HUES64 (cell line): ENCODE data around the gene EPB41L3.

Experiments
- H3K27ac ChIP-seq: 2 replicates; pipeline ENCODE4 v1.7.0; 2013; ENCODE audit warnings: low read depth, low read length, inconsistent platforms
- H3K27me3 ChIP-seq: 2 replicates; pipeline ENCODE4 v1.6.1; 2013; ENCODE audit warnings: mild to moderate bottlenecking, low read length; ENCODE audit not compliant: insufficient read depth
- H3K36me3 ChIP-seq: 2 replicates; pipeline ENCODE4 v1.6.1; 2013; ENCODE audit warnings: mild to moderate bottlenecking, low read length; ENCODE audit not compliant: insufficient read depth
- H3K4me1 ChIP-seq: 2 replicates; pipeline ENCODE4 v1.6.1; 2013; ENCODE audit warnings: mild to moderate bottlenecking, low read length, moderate library complexity; ENCODE audit not compliant: insufficient read depth
- H3K4me3 ChIP-seq: 2 replicates; pipeline ENCODE4 v1.5.1; 2013; ENCODE audit warnings: mild to moderate bottlenecking, low read length, moderate library complexity
- H3K9ac ChIP-seq: 2 replicates; pipeline ENCODE4 v1.6.1; 2013; ENCODE audit warnings: mild to moderate bottlenecking, low read depth, low read length
- H3K9me3 ChIP-seq: 2 replicates; pipeline ENCODE4 v1.6.1; 2013; ENCODE audit warnings: low read depth, low read length; ENCODE audit not compliant: insufficient read depth
- WGBS: fragments of 150-250, 120-280 bp; methylation state at CpG from one replicate; pipeline ENCODE4 v1.1.7; 2013; ENCODE audit warnings: missing lambda C conversion rate; 5-methylcytosine and 5-hydroxymethylcytosine counted together

EPB41L3 gene

GRCh38 chr18:5451150-5451549, 92.6 kb downstream of the EPB41L3 start:
- H3K36me3 ChIP-seq = no peaks in the 10 kb centered on the region
- H3K27me3 ChIP-seq = no peaks in the 10 kb centered on the region
- peaks cover 11% of the 10 kb centered on the region; the same call in 1 of the 2 replicates for H3K4me1 ChIP-seq
- H3K9ac ChIP-seq = no peak overlapping the region
- no peak overlapping the region for H3K4me3 ChIP-seq
- no peak overlapping the region for H3K27ac ChIP-seq
- H3K9me3 ChIP-seq = no peaks in the 10 kb centered on the region

GRCh38 chr18:5449858-5450509, 93.8 kb downstream of the EPB41L3 start:
- H3K4me3 ChIP-seq = no peak overlapping the region
- H3K4me1 ChIP-seq = peaks cover 11% of the 10 kb centered on the region; the same call in 1 of the 2 replicates
- no peak overlapping the region for H3K9ac ChIP-seq
- H3K27me3 ChIP-seq = no peaks in the 10 kb centered on the region
- no peaks in the 10 kb centered on the region for H3K9me3 ChIP-seq
- 92% methylated on average over 4 of the region's 4 CpGs for WGBS
- no peaks in the 10 kb centered on the region for H3K36me3 ChIP-seq
- no peak overlapping the region for H3K27ac ChIP-seq

- Histone ChIP-seq H3K9ac (no peak overlapping the region), H3K4me1 (peaks cover 11% of the 10 kb centered on the region; the same call in 1 of the 2 replicates), H3K27me3 (no peaks in the 10 kb centered on the region), H3K4me3 (no peak overlapping the region), H3K27ac (no peak overlapping the region), H3K9me3 (no peaks in the 10 kb centered on the region), H3K36me3 (no peaks in the 10 kb centered on the region)
- 90% methylated on average over 7 of the region's 7 CpGs for WGBS
Measured at GRCh38 chr18:5447442-5447841, 96.4 kb downstream of the EPB41L3 start.

GRCh38 chr18:5444847-5445246, 99.0 kb downstream of the EPB41L3 start:
- H3K36me3 ChIP-seq = no peaks in the 10 kb centered on the region
- H3K9me3 ChIP-seq = no peaks in the 10 kb centered on the region
- no peaks in the 10 kb centered on the region for H3K27me3 ChIP-seq
- H3K27ac ChIP-seq = no peak overlapping the region
- no peak overlapping the region for H3K9ac ChIP-seq
- 95% methylated on average over 4 of the region's 4 CpGs for WGBS
- H3K4me3 ChIP-seq = no peak overlapping the region
- peaks cover 11% of the 10 kb centered on the region; the same call in 1 of the 2 replicates for H3K4me1 ChIP-seq

- no peak overlapping the region for H3K4me3 ChIP-seq
- WGBS = 75% methylated on average over 1 of the region's 3 CpGs
Measured at GRCh38 chr18:5444269-5444668, 99.5 kb downstream of the EPB41L3 start.

GRCh38 chr18:5439986-5440696, 103.7 kb downstream of the EPB41L3 start:
- H3K4me1 ChIP-seq = no peaks in the 10 kb centered on the region
- no peaks in the 10 kb centered on the region for H3K27me3 ChIP-seq
- H3K9ac ChIP-seq = no peak overlapping the region
- no peaks in the 10 kb centered on the region for H3K9me3 ChIP-seq
- 100% methylated on average over 1 of the region's 3 CpGs for WGBS
- no peak overlapping the region for H3K27ac ChIP-seq
- H3K4me3 ChIP-seq = no peak overlapping the region
- H3K36me3 ChIP-seq = no peaks in the 10 kb centered on the region

More at GRCh38 chr18:5444269-5444668, 99.5 kb downstream of the EPB41L3 start:
- no peak overlapping the region for H3K27ac ChIP-seq
- H3K9me3 ChIP-seq = no peaks in the 10 kb centered on the region
- H3K36me3 ChIP-seq = no peaks in the 10 kb centered on the region
- no peaks in the 10 kb centered on the region for H3K27me3 ChIP-seq
- H3K4me1 ChIP-seq = peaks cover 11% of the 10 kb centered on the region; the same call in 1 of the 2 replicates
- H3K9ac ChIP-seq = no peak overlapping the region

GRCh38 chr18:5434425-5434824, 109.4 kb downstream of the EPB41L3 start:
- H3K9me3 ChIP-seq = no peaks in the 10 kb centered on the region
- H3K4me3 ChIP-seq = no peak overlapping the region
- WGBS = 97% methylated on average over 3 of the region's 4 CpGs
- no peaks in the 10 kb centered on the region for H3K36me3 ChIP-seq
- H3K9ac ChIP-seq = no peak overlapping the region
- H3K4me1 ChIP-seq = no peaks in the 10 kb centered on the region
- no peaks in the 10 kb centered on the region for H3K27me3 ChIP-seq
- H3K27ac ChIP-seq = no peak overlapping the region

GRCh38 chr18:5431836-5432575, 111.8 kb downstream of the EPB41L3 start:
- Histone ChIP-seq H3K4me1 (no peaks in the 10 kb centered on the region), H3K36me3 (no peaks in the 10 kb centered on the region), H3K9me3 (no peaks in the 10 kb centered on the region), H3K4me3 (no peak overlapping the region), H3K27me3 (no peaks in the 10 kb centered on the region), H3K27ac (no peak overlapping the region), H3K9ac (no peak overlapping the region)
- WGBS = 81% methylated on average over 8 of the region's 8 CpGs

GRCh38 chr18:5430131-5430530, 113.7 kb downstream of the EPB41L3 start:
- 93% methylated on average over 7 of the region's 7 CpGs for WGBS
- H3K27me3 ChIP-seq = no peaks in the 10 kb centered on the region
- no peaks in the 10 kb centered on the region for H3K4me1 ChIP-seq
- H3K36me3 ChIP-seq = no peaks in the 10 kb centered on the region
- H3K4me3 ChIP-seq = no peak overlapping the region
- no peaks in the 10 kb centered on the region for H3K9me3 ChIP-seq
- no peak overlapping the region for H3K27ac ChIP-seq
- no peak overlapping the region for H3K9ac ChIP-seq

GRCh38 chr18:5429681-5430080, 114.1 kb downstream of the EPB41L3 start:
- H3K4me1 ChIP-seq = no peaks in the 10 kb centered on the region
- no peaks in the 10 kb centered on the region for H3K36me3 ChIP-seq
- WGBS = 97% methylated on average over 5 of the region's 7 CpGs
- no peak overlapping the region for H3K9ac ChIP-seq
- H3K27me3 ChIP-seq = no peaks in the 10 kb centered on the region
- no peak overlapping the region for H3K4me3 ChIP-seq
- no peaks in the 10 kb centered on the region for H3K9me3 ChIP-seq
- H3K27ac ChIP-seq = no peak overlapping the region

GRCh38 chr18:5425721-5426120, 118.1 kb downstream of the EPB41L3 start:
- Histone ChIP-seq H3K4me3 (no peak overlapping the region), H3K27ac (no peak overlapping the region)

More at GRCh38 chr18:5425721-5426120, 118.1 kb downstream of the EPB41L3 start:
- 83% methylated on average over 2 of the region's 2 CpGs for WGBS
- Histone ChIP-seq H3K4me1 (no peaks in the 10 kb centered on the region), H3K36me3 (no peaks in the 10 kb centered on the region), H3K9me3 (no peaks in the 10 kb centered on the region), H3K9ac (no peak overlapping the region), H3K27me3 (no peaks in the 10 kb centered on the region)
